A549 treated with CpdA at 1 μM for 4 hours (cell line): ENCODE results near the gene KRTAP5-9. TPM values are rescaled to one million over a fixed set of nuclear protein-coding genes. Genes with fewer than 3 reads are reported as not detected.

ENCODE experiments used
- total RNA-seq: library from RNA; stranded (reverse); fragments of 200-300 nt; extraction: Qiagen RNA extraction; gene quantifications from 5 replicates; pipeline ENCODE4 v1.2.3, GENCODE V29; 2022; ENCODE audit warnings: low read depth

KRTAP5-9 gene, protein sequence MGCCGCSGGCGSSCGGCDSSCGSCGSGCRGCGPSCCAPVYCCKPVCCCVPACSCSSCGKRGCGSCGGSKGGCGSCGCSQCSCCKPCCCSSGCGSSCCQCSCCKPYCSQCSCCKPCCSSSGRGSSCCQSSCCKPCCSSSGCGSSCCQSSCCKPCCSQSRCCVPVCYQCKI
- total RNA-seq: 0.05 to 0.12 TPM in 2 of 5 replicates, not detected in the others

DNA sequence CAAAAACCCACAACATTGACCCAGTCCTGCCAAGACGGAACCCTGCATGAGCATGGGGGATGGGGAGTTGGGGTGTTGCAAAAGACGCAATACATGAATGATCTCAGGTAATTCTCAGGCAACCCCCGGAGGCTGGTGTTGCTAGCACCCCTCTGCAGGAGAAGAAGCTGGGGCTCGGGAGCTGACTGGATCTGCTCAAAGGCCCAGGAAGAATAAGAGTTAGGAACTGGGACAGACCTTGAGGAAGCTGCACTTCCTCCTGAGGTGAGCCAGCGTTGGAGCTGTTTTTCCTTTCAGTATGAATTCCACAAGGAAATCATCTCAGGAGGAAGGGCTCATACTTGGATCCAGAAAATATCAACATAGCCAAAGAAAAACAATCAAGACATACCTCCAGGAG is at the start of gene KRTAP5-9:
Gene KRTAP5-9 (plus strand): TSS at position 301 of the 400 bp plus-strand sequence. CDS start 238 bp downstream, outside the sequence.

DNA sequence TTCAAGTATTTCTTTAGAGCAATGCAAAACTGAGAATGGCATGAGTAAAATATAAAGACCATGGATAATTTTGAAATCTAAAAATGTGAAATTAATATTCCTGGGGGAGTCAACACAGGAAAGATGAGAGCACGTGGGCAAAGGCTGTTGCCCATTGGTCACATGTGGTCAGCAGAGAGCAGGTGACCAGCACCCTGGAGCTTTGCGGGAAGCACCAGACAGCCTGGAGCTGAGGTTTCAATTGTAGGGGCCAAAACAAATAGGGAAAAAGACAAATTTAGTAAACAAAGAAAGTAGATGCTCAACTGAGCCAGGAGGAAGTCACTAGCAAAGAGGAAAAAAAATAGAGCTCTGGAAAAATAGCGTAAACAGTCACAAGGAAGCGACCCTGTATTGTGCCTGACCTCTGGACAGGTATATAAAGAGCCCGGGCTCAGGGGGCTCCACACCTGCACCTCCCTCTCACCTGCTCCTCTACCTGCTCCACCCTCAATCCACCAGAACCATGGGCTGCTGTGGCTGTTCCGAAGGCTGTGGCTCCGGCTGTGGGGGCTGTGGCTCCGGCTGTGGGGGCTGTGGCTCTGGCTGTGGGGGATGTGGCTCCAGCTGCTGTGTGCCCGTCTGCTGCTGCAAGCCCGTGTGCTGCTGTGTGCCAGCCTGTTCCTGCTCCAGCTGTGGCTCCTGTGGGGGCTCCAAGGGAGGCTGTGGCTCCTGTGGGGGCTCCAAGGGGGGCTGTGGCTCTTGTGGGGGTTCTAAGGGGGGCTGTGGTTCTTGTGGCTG is 21.2 kb upstream of the KRTAP5-9 start, which contains the start of gene KRTAP5-7:
Gene KRTAP5-7 (plus strand): TSS at position 472 of the 780 bp plus-strand sequence. CDS start 34 bp downstream, at position 506.

DNA sequence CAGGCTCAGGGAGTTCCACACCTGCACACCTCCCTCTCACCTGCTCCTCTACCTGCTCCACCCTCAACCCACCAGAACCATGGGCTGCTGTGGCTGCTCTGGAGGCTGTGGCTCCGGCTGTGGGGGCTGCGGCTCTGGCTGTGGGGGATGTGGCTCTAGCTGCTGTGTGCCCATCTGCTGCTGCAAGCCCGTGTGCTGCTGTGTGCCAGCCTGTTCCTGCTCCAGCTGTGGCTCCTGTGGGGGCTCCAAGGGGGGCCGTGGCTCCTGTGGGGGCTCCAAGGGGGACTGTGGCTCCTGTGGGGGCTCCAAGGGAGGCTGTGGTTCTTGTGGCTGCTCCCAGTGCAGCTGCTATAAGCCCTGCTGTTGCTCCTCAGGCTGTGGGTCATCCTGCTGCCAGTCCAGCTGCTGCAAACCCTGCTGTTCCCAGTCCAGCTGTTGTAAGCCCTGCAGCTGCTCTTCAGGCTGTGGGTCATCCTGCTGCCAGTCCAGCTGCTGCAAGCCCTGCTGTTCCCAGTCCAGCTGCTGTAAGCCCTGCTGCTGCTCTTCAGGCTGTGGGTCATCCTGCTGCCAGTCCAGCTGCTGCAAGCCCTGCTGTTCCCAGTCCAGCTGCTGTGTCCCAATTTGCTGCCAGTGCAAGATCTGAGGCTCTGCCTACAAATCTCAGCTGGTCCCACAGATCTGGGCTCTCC is 10.1 kb upstream of the KRTAP5-9 start, which contains the start of gene KRTAP5-8:
Gene KRTAP5-8 (plus strand): TSS at position 49 of the 689 bp plus-strand sequence. CDS start 31 bp downstream, at position 80.

DNA sequence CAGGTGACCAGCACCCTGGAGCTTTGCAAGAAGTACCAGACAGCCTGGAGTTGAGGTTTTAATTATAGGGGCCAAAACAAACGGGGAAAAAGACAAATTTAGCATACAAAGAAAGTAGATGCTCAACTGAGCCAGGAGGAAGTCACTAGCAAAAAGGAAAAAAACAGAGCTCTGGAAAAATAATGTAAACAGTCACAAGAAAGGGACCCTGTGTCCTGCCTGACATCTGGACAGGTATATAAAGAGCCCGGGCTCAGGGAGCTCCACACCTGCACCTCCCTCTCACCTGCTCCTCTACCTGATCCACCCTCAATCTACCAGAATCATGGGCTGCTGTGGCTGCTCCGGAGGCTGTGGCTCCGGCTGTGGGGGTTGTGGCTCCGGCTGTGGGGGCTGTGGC is 17.0 kb downstream of the KRTAP5-9 start, which contains the start of gene KRTAP5-10:
Gene KRTAP5-10 (plus strand): TSS at position 301 of the 400 bp plus-strand sequence. CDS start 25 bp downstream, at position 326.

DNA sequence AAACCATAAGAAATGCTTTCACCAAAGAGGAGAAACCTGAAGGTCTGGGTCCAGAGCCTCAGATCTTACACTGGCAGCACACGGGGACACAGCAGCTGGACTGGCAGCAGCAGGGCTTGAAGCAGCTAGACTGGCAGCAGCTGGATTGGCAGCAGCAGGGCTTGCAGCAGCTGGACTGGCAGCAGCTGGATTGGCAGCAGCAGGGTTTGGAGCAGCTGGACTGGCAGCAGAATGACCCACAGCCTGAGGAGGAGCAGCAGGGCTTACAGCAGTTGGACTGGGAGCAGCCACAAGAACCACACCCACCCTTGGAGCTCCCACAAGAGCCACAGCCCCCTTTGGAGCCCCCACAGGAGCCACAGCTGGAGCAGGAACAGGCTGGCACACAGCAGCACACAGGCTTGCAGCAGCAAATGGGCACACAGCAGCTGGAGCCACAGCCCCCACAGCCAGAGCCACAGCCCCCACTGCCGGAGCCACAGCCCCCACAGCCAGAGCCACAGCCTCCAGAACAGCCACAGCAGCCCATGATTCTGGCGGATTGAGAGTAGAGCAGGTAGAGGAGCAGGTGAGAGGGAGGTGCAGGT is 34.2 kb downstream of the KRTAP5-9 start, which contains the start of gene KRTAP5-11:
Gene KRTAP5-11 (minus strand): TSS at position 567 of the 587 bp plus-strand sequence. CDS start 38 bp downstream, at position 529.

Other genes with a start within 250 kb of the KRTAP5-9 start
- gene DHCR7, start 100.0 kb upstream of the KRTAP5-9 start, total RNA-seq: 49.5 to 52.7 TPM (median 51.8 TPM) in 5 replicates
- gene NADSYN1, start 95.2 kb upstream of the KRTAP5-9 start, total RNA-seq: 44.1 to 49.8 TPM (median 46.0 TPM) in 5 replicates
- gene KRTAP5-7, start 21.2 kb upstream of the KRTAP5-9 start, total RNA-seq: not detected in 5 replicates
- not detected in 5 replicates for gene KRTAP5-8, start 10.4 kb upstream of the KRTAP5-9 start, total RNA-seq
- not detected in 5 replicates for gene KRTAP5-10, start 17.1 kb downstream of the KRTAP5-9 start, total RNA-seq
- gene KRTAP5-11, start 34.5 kb downstream of the KRTAP5-9 start, total RNA-seq: not detected in 5 replicates